Breast epithelium (tissue), 3 donors: ENCODE results near the gene NEO1.

Source experiments
- CTCF ChIP-seq, 3 donors: fragments of 450-650 bp; IDR thresholded peaks; one replicate each; pipeline ENCODE4 v1.5.1; 2016 to 2017; ENCODE audit warnings: antibody characterized with exemption in 3 of 3, mild to moderate bottlenecking in 3 of 3, moderate library complexity in 3 of 3
- POLR2A ChIP-seq: fragments of 450-650 bp; IDR thresholded peaks from one replicate; pipeline ENCODE4 v1.6.1; 2016; ENCODE audit warnings: antibody characterized with exemption, mild to moderate bottlenecking, moderate library complexity
- POLR2AphosphoS5 ChIP-seq, 3 donors: sonication (generic); formaldehyde crosslinking; IDR thresholded peaks; one replicate each; pipeline ENCODE4 v1.6.1; 2017; ENCODE audit warnings: antibody characterized with exemption in 3 of 3

GRCh38 chr15:73308305-73308704, 256.0 kb downstream of the NEO1 start:
- TF ChIP-seq POLR2A (no peak), CTCF (IDR thresholded peaks at IDR 0.05) (no peak), POLR2AphosphoS5 (IDR thresholded peaks at IDR 0.05) (no peak)
